ENCODE data around the gene EIF3K. TPM values are rescaled to one million over a fixed set of nuclear protein-coding genes. Genes with fewer than 3 reads are reported as not detected.

The EIF3K gene
- total RNA-seq, 1 donor from 2014 or later: 598 TPM

GRCh38 chr19:38654628-38655055 is 35.7 kb downstream of the EIF3K start:
- peaks cover 100% of the 10 kb centered on the region for H3K4me1 ChIP-seq
- intact Hi-C loops (cut with micrococcal nuclease): loop anchor here (10.0 kb wide), 1 partner anchor 50 kb away; no protein-coding TSS in a partner anchor

GRCh38 chr19:38655148-38655824 is 36.3 kb downstream of the EIF3K start:
- Histone ChIP-seq H3K9me3 (replicated peaks) (no peaks in the 10 kb centered on the region), H3K36me3 (peaks cover 8% of the 10 kb centered on the region), H3K4me1 (peaks cover 100% of the 10 kb centered on the region), H3K27me3 (ENCODE audit: low read depth) (no peaks in the 10 kb centered on the region), H3K4me3 (peak overlapping the region; percentile 94), H3K27ac (replicated peaks) (peak overlapping the region; percentile 95)
- DNase-seq: no peak
- no peak for TF ChIP-seq CTCF (IDR thresholded peaks at IDR 0.05; ENCODE audit: borderline replicate concordance)
- intact Hi-C loops (cut with micrococcal nuclease): loop anchor here (10.0 kb wide), 1 partner anchor 50 kb away; no protein-coding TSS in a partner anchor

More at GRCh38 chr19:38654628-38655055, 35.7 kb downstream of the EIF3K start:
- Histone ChIP-seq H3K9me3 (replicated peaks) (no peaks in the 10 kb centered on the region), H3K4me3 (peak overlapping the region; percentile 94), H3K36me3 (peaks cover 8% of the 10 kb centered on the region), H3K27ac (replicated peaks) (peak overlapping the region; percentile 95), H3K27me3 (ENCODE audit: low read depth) (no peaks in the 10 kb centered on the region)
- no peak for TF ChIP-seq CTCF (IDR thresholded peaks at IDR 0.05; ENCODE audit: borderline replicate concordance)
- DNase-seq: no peak

- peaks cover 100% of the 10 kb centered on the region for H3K4me1 ChIP-seq
- TF ChIP-seq CTCF (IDR thresholded peaks at IDR 0.05; ENCODE audit: borderline replicate concordance): no peak
Observed at GRCh38 chr19:38656171-38656981, 37.4 kb downstream of the EIF3K start.

GRCh38 chr19:38657633-38658222 is 38.7 kb downstream of the EIF3K start:
- peak overlapping the region; percentile 46 for H3K4me3 ChIP-seq
- no peaks in the 10 kb centered on the region for H3K9me3 ChIP-seq (replicated peaks)
- H3K4me1 ChIP-seq: peaks cover 100% of the 10 kb centered on the region
- peak overlapping the region; percentile 95 for H3K27ac ChIP-seq (replicated peaks)
- H3K27me3 ChIP-seq (ENCODE audit: low read depth): no peaks in the 10 kb centered on the region
- H3K36me3 ChIP-seq: peaks cover 8% of the 10 kb centered on the region
- intact Hi-C loops (cut with micrococcal nuclease): loop anchor here (10.0 kb wide), 1 partner anchor 47 kb away; no protein-coding TSS in a partner anchor
- no peak for TF ChIP-seq CTCF (IDR thresholded peaks at IDR 0.05; ENCODE audit: borderline replicate concordance)
- DNase-seq: no peak

More at GRCh38 chr19:38656171-38656981, 37.4 kb downstream of the EIF3K start:
- Histone ChIP-seq H3K9me3 (replicated peaks) (no peaks in the 10 kb centered on the region), H3K27ac (replicated peaks) (peak overlapping the region; percentile 95), H3K36me3 (peaks cover 8% of the 10 kb centered on the region), H3K27me3 (ENCODE audit: low read depth) (no peaks in the 10 kb centered on the region), H3K4me3 (no peak overlapping the region)
- DNase-seq: no peak
- intact Hi-C loops (cut with micrococcal nuclease): loop anchor here (10.0 kb wide), 1 partner anchor 48 kb away; no protein-coding TSS in a partner anchor
